GM13976 (cell line): ENCODE results near the gene LRR1.

Experiments used
- DNase-seq: peaks from one replicate; pipeline ENCODE4 v3.0.0; 2012; ENCODE audit warnings: low spot score
- in situ Hi-C: fragments of 300-500 bp; cut with MboI; formaldehyde crosslinking; loops from one replicate; pipeline ENCODE4 v1.12.0; 2022; ENCODE audit warnings: low sequenced_read_pairs, mixed read lengths, inconsistent platforms; ENCODE audit not compliant: unreplicated experiment
- TF ChIP-seq, protein P1 (sequence below): IDR thresholded peaks from 2 replicates; pipeline ENCODE4 v1.5.1; 2012; ENCODE audit warnings: borderline replicate concordance, mild to moderate bottlenecking; ENCODE audit not compliant: insufficient read depth; ENCODE audit errors: extremely low read depth, missing control alignments, control extremely low read depth

Gene LRR1

DNA sequence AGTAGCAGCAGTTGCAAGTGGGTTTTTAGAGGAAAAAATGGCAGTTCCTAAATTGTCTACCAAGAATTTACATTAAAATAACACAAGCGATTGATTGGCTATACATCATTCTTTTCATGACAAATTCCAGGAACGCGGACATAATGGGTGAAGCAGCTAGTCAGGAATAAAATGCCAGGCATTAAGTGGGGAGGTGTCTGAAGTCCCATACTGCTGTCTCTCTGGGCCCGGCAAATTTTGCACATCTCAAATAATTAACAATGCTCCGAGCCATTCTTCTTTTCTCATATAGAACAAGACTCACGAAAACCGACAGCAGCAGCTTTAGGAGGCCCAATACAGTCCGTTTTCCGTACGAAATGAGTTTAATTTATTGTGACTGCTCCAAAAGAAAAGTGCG lies 21.0 kb downstream of the LRR1 start:
- TF ChIP-seq, protein P1, sequence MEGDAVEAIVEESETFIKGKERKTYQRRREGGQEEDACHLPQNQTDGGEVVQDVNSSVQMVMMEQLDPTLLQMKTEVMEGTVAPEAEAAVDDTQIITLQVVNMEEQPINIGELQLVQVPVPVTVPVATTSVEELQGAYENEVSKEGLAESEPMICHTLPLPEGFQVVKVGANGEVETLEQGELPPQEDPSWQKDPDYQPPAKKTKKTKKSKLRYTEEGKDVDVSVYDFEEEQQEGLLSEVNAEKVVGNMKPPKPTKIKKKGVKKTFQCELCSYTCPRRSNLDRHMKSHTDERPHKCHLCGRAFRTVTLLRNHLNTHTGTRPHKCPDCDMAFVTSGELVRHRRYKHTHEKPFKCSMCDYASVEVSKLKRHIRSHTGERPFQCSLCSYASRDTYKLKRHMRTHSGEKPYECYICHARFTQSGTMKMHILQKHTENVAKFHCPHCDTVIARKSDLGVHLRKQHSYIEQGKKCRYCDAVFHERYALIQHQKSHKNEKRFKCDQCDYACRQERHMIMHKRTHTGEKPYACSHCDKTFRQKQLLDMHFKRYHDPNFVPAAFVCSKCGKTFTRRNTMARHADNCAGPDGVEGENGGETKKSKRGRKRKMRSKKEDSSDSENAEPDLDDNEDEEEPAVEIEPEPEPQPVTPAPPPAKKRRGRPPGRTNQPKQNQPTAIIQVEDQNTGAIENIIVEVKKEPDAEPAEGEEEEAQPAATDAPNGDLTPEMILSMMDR = no peak
- in situ Hi-C loops = no loop called here
- DNase-seq = no peak

DNA sequence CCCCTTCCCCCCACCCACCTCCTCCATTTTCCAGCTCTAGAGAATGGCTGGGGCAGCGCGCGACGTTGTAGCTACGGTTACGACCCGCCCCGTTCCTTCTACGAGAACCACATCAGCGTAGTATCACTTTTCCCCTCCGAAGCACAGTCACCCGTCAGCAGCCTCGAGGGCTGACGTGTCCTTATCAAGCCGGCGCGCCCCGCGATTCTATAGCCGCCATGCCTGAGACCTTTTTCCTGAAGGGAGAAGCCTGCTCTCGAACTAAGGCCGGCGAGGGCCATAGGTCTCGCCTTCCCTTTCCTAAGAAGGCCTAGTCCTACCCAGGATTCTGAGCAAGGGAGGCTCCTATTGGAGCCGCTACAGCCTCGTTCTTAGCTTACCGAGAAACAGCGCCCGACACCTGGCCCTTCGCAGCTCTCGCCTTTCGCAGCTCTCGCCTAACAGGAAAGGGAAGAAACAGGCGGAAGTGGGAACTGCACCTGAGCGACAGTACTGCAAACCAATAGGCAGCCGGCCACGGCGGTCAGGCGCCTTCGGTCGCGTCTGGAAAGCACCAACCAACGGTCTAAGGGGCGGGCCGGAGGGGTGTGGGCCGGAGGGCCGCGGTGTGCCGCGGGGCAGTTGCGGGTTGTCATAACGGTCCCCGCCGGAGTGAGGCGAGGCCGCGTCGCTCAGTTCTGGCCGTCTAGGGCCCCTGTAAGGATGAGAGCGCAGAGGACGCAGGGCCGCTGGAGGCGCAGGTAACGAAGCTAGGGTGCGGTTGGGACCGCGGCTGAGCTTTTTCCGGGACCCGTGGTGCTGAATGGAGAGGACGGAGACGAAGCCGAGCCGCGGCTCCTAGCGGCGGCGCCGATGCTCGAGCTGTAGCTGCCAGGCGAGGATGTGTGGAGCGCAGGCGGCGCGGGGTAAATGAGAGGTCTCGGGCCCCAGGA lies 21.7 kb downstream of the LRR1 start, which contains the start of the genes MGAT2 and RPL36AL:
Gene MGAT2 (plus strand): TSS at position 618 of the 932 bp plus-strand sequence. CDS start 470 bp downstream, outside the sequence.
Gene RPL36AL (minus strand): TSS at position 445 of the 932 bp plus-strand sequence. CDS start 1,522 bp downstream, outside the sequence.
- in situ Hi-C loops = no loop called here
- DNase-seq = peak; percentile 97
- TF ChIP-seq, protein P1 = peak; percentile 13

GRCh38 chr14:49621114-49621881 lies 22.6 kb downstream of the LRR1 start:
- DNase-seq = peak; percentile 61
- in situ Hi-C loops = no loop called here

DNA sequence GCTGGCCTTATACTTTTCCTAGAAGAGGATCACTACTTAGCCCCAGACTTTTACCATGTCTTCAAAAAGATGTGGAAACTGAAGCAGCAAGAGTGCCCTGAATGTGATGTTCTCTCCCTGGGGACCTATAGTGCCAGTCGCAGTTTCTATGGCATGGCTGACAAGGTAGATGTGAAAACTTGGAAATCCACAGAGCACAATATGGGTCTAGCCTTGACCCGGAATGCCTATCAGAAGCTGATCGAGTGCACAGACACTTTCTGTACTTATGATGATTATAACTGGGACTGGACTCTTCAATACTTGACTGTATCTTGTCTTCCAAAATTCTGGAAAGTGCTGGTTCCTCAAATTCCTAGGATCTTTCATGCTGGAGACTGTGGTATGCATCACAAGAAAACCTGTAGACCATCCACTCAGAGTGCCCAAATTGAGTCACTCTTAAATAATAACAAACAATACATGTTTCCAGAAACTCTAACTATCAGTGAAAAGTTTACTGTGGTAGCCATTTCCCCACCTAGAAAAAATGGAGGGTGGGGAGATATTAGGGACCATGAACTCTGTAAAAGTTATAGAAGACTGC lies 23.4 kb downstream of the LRR1 start:
- TF ChIP-seq, protein P1 = no peak
- in situ Hi-C loops = no loop called here
- DNase-seq = no peak

More at GRCh38 chr14:49621114-49621881, 22.6 kb downstream of the LRR1 start:
- TF ChIP-seq, protein P1 = no peak

GRCh38 chr14:49623387-49623786 lies 24.6 kb downstream of the LRR1 start:
- TF ChIP-seq, protein P1 = no peak
- in situ Hi-C loops = no loop called here
- DNase-seq = no peak
